Caco-2 (cell line): ENCODE measurements around the gene DNAH7. TPM values are rescaled to one million over a fixed set of nuclear protein-coding genes. Genes with fewer than 3 reads are reported as not detected.

ENCODE experiments used
- BruUV-seq: library from RNA; stranded (reverse); fragments of 400-500 nt; replicated peaks from 2 replicates; lab custom pipeline; 2021; lab: Mats Ljungman, UMichigan
- CTCF ChIA-PET: fragments of 300-600 bp; sonication (Branson Sonifier 250); formaldehyde crosslinking; loops from one replicate; lab custom pipeline; 2022; ENCODE audit warnings: antibody characterized with exemption; lab: Charles Lee
- POLR2A ChIA-PET: fragments of 300-600 bp; sonication (Branson Sonifier 250); formaldehyde crosslinking; loops from one replicate; lab custom pipeline; 2022; ENCODE audit warnings: antibody characterized with exemption; lab: Charles Lee
- DNase-seq, 2 experiments: peaks; one replicate each; pipeline versions ENCODE4 v3.0.0 to v3.0.0-alpha.2; 2020 to 2022
- H3K27me3 ChIP-seq: replicated peaks from 2 replicates; pipeline ENCODE4 v1.6.0; 2011; ENCODE audit warnings: low read length; ENCODE audit not compliant: control insufficient read depth, insufficient read depth
- H3K36me3 ChIP-seq: 2 replicates; pipeline ENCODE4 v1.5.1; 2011; ENCODE audit warnings: low read length; ENCODE audit not compliant: control insufficient read depth, insufficient read depth
- H3K4me1 ChIP-seq: fragments of 250-450 bp; sonication (Bioruptor Pico); 2 replicates; pipeline ENCODE4 v1.5.1; 2020; ENCODE audit warnings: mild to moderate bottlenecking
- H3K4me3 ChIP-seq: 2 replicates; pipeline ENCODE4 v1.5.1; 2011; ENCODE audit warnings: low read depth, mild to moderate bottlenecking, control low read depth, low read length
- H3K9me3 ChIP-seq: fragments of 250-450 bp; sonication (Bioruptor Pico); 2 replicates; pipeline ENCODE4 v1.5.1; 2020; ENCODE audit warnings: mild to moderate bottlenecking, moderate library complexity
- H3K27ac Mint-ChIP-seq: one replicate; pipeline ENCODE4 v1.8.0; 2022; ENCODE audit warnings: mixed read lengths; ENCODE audit not compliant: unreplicated experiment
- H3K27me3 Mint-ChIP-seq: one replicate; pipeline ENCODE4 v1.8.0; 2022; ENCODE audit warnings: mixed read lengths; ENCODE audit not compliant: insufficient read depth, unreplicated experiment
- H3K36me3 Mint-ChIP-seq: one replicate; pipeline ENCODE4 v1.8.0; 2022; ENCODE audit warnings: mild to moderate bottlenecking, mixed read lengths; ENCODE audit not compliant: insufficient read depth, unreplicated experiment
- H3K4me1 Mint-ChIP-seq: one replicate; pipeline ENCODE4 v1.8.0; 2022; ENCODE audit warnings: low read depth, mixed read lengths; ENCODE audit not compliant: unreplicated experiment
- H3K4me3 Mint-ChIP-seq: one replicate; pipeline ENCODE4 v1.8.0; 2022; ENCODE audit warnings: mild to moderate bottlenecking, moderate library complexity, mixed read lengths; ENCODE audit not compliant: unreplicated experiment
- H3K9me3 Mint-ChIP-seq: one replicate; pipeline ENCODE4 v1.8.0; 2022; ENCODE audit warnings: mixed read lengths; ENCODE audit not compliant: unreplicated experiment
- intact Hi-C: fragments of 100-400 bp; cut with micrococcal nuclease; formaldehyde crosslinking; loops from one replicate; pipeline ENCODE4 v1.10.0; 2022; ENCODE audit not compliant: unreplicated experiment
- total RNA-seq: library from RNA; stranded (reverse); gene quantifications from 2 replicates; pipeline ENCODE4 v1.2.3, GENCODE V29; 2022
- TF ChIP-seq, protein P1 (sequence below), 2 experiments: fragments of 200-600 bp in 1 of 2; IDR thresholded peaks; 1 replicate in 1 of 2; 2 replicates in 1 of 2; pipeline versions ENCODE4 v1.5.1 to v1.8.0; 2011 to 2022; ENCODE audit warnings: antibody characterized with exemption in 1 of 2, control low read depth in 1 of 2, inconsistent platforms in 1 of 2, low read depth in 1 of 2, low read length in 1 of 2, mild to moderate bottlenecking in 1 of 2, moderate library complexity in 1 of 2; ENCODE audit not compliant: insufficient read depth in 1 of 2, severe bottlenecking in 1 of 2, unreplicated experiment in 1 of 2

DNAH7 gene
- total RNA-seq, 1 experiment from 2014 or later = 0.16 TPM

DNA sequence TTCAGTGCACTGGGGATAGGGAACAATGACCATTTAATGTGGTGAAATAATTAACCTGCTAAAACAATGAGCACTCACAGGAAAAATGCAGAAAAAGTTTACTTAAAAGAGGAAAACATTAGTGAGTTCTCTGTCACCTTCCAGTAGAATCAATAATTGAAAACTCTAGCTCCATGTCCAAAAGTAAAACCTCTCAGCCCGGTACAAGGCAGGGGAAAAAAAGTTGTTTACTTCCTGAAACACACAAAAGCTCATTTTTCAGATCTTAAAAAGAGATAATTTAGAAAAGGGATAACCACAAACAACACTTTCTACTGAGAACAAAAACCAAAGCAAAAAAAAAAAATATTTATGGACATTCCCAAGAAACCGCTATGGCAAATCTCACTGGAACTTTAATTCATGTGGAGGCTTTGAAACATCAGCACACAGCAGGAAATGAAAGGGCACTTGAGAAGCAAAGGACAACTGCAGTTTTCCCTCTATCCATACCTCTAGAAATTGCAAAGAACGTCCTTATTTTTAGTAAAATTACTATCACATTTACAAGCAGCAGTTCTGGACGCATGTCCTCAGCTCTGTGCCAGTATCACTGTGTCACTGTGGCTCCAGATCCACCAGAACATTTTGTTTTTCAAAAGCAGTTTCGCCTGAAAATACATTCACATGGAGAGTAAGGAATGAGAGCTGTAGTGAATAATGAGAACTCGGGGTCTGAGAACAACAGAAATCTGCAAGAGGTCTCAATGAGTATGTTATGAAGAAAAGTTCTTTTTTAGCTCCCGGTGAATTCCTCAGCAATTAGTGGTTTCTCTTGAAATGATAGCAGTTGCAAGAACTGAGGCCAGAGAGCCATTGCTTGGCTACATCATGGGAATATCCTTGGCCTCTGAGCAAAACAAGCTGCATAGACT lies 44.7 kb upstream of the DNAH7 start:
- Histone ChIP-seq H3K36me3 (no peaks in the 10 kb centered on the region), H3K27me3 (no peaks in the 10 kb centered on the region), H3K9me3 (no peaks in the 10 kb centered on the region), H3K4me1 (0 out of 2 replicates have a peak, but pooled peaks cover 5% of the 10 kb centered on the region), H3K4me3 (no peak overlapping the region)
- POLR2A ChIA-PET = no interaction called here
- Mint-ChIP-seq H3K4me3 (no peak overlapping the region), H3K27me3 (no peaks in the 10 kb centered on the region), H3K9me3 (no peaks in the 10 kb centered on the region), H3K27ac (no peak overlapping the region), H3K36me3 (no peaks in the 10 kb centered on the region), H3K4me1 (no peaks in the 10 kb centered on the region)
- intact Hi-C loops = no loop called here
- TF ChIP-seq, protein P1, sequence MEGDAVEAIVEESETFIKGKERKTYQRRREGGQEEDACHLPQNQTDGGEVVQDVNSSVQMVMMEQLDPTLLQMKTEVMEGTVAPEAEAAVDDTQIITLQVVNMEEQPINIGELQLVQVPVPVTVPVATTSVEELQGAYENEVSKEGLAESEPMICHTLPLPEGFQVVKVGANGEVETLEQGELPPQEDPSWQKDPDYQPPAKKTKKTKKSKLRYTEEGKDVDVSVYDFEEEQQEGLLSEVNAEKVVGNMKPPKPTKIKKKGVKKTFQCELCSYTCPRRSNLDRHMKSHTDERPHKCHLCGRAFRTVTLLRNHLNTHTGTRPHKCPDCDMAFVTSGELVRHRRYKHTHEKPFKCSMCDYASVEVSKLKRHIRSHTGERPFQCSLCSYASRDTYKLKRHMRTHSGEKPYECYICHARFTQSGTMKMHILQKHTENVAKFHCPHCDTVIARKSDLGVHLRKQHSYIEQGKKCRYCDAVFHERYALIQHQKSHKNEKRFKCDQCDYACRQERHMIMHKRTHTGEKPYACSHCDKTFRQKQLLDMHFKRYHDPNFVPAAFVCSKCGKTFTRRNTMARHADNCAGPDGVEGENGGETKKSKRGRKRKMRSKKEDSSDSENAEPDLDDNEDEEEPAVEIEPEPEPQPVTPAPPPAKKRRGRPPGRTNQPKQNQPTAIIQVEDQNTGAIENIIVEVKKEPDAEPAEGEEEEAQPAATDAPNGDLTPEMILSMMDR (IDR thresholded peaks at IDR 0.05; ENCODE audit: insufficient read depth in 1 of 2, low read depth in 1 of 2, low read length in 1 of 2, severe bottlenecking in 1 of 2, unreplicated experiment in 1 of 2) = no peak
- CTCF ChIA-PET = no interaction called here
- DNase-seq = no peak
- no TSS peak for BruUV-seq

GRCh38 chr2:196112418-196113034 lies 43.9 kb upstream of the DNAH7 start:
- no peaks in the 10 kb centered on the region for H3K27me3 ChIP-seq
- no peaks in the 10 kb centered on the region for H3K36me3 ChIP-seq
- Mint-ChIP-seq H3K27me3 (no peaks in the 10 kb centered on the region), H3K4me3 (no peak overlapping the region), H3K9me3 (no peaks in the 10 kb centered on the region), H3K4me1 (no peaks in the 10 kb centered on the region), H3K27ac (no peak overlapping the region), H3K36me3 (no peaks in the 10 kb centered on the region)
- H3K4me1 ChIP-seq = 0 out of 2 replicates have a peak, but pooled peaks cover 5% of the 10 kb centered on the region
- TF ChIP-seq, protein P1 (IDR thresholded peaks at IDR 0.05; ENCODE audit: insufficient read depth in 1 of 2, low read depth in 1 of 2, low read length in 1 of 2, severe bottlenecking in 1 of 2, unreplicated experiment in 1 of 2) = no peak
- ChIA-PET POLR2A (no interaction called here), CTCF (no interaction called here)
- H3K9me3 ChIP-seq = no peaks in the 10 kb centered on the region
- BruUV-seq = no TSS peak
- H3K4me3 ChIP-seq = no peak overlapping the region
- no peak for DNase-seq
- intact Hi-C loops = no loop called here

- H3K4me3 ChIP-seq = no peak overlapping the region
- ChIA-PET POLR2A (no interaction called here), CTCF (interaction anchor here (1.2 kb wide), 1 partner anchor 167 kb away, joined by 3 read pairs; no protein-coding TSS in a partner anchor)
- H3K9me3 ChIP-seq = no peaks in the 10 kb centered on the region; the same call in 1 of the 2 replicates
- no peaks in the 10 kb centered on the region for H3K9me3 Mint-ChIP-seq
- no peaks in the 10 kb centered on the region for H3K36me3 ChIP-seq
- TF ChIP-seq, protein P1 (IDR thresholded peaks at IDR 0.05; ENCODE audit: insufficient read depth in 1 of 2, low read depth in 1 of 2, low read length in 1 of 2, severe bottlenecking in 1 of 2, unreplicated experiment in 1 of 2) = no peak
- H3K27me3 ChIP-seq = no peaks in the 10 kb centered on the region
- H3K4me1 ChIP-seq = 0 out of 2 replicates have a peak, but pooled peaks cover 5% of the 10 kb centered on the region
- intact Hi-C loops = no loop called here
- H3K27me3 Mint-ChIP-seq = no peaks in the 10 kb centered on the region
- no peaks in the 10 kb centered on the region for H3K4me1 Mint-ChIP-seq
- no peak for DNase-seq
- no TSS peak for BruUV-seq
- no peak overlapping the region for H3K27ac Mint-ChIP-seq
- no peaks in the 10 kb centered on the region for H3K36me3 Mint-ChIP-seq
- no peak overlapping the region for H3K4me3 Mint-ChIP-seq
These were observed 40.0 kb upstream of the DNAH7 start for GRCh38 chr2:196108604-196109003.
